ENCODE measurements around the gene GPR161.

The GPR161 gene

DNA sequence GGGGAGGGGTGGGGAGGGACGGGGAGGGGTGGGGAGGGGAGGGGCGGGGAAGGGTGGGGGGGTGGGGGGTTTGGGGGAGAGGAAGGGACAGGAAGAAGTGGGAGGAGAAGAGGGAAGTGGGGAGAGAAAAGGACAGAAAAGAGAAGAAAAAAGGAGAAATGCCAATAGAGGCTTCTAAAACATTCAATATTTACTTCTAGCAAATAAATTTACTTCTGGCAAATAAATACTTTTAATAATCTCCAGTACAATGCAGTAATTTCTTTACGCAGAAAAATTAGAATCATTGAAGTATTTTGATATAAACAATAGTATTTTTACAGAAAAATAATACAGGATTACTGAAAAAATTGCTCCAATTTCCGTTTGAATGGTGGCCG is 9.4 kb upstream of the GPR161 start:
- DNase-seq, result no peak

DNA sequence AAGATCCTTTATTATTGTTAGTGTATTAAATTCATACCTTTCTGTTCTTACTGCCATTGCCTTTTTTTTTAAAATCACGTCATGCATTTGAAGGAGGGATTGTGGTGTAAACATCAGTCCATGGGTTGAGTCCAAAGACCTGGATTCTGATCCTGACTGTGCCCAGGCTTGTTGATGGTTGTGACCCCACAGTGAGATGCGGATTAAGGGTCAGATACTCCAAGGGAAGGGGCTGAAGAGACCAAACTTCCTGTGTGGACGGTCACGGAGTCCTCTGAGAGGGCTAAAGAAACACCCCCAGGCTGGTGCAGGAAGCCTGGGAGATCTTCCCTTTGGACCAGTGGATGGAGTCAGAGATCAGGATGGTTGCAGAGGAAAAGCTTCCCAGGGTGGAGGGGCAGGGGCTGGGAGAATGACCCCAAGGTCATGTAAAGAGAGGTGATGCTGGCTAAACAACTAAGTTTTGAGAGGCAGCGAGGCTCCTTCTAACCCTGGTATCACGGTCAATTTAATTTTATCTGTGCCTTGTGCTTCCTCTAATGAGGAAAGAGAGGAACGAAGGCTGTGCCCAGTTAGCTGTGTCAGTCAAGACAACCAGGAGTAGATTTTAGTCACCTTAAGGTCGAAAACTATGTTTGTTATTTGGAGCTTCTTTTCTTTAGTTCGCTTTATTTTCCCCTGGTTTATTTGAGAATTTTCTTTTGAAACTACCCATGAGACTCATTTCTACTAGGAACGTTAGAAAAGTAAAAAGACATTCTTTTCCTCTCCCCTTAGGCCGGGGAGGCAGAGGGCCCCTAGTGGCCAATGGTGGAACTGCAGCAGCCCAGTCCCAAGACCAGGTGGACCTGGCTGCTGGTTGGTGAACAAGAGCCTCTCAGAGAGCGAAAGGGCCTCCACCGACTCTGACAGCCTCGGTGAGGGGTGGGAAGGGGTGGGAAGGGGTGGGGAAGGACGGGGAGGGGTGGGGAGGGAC is 8.7 kb upstream of the GPR161 start:
- peak; percentile 94 for DNase-seq

DNA sequence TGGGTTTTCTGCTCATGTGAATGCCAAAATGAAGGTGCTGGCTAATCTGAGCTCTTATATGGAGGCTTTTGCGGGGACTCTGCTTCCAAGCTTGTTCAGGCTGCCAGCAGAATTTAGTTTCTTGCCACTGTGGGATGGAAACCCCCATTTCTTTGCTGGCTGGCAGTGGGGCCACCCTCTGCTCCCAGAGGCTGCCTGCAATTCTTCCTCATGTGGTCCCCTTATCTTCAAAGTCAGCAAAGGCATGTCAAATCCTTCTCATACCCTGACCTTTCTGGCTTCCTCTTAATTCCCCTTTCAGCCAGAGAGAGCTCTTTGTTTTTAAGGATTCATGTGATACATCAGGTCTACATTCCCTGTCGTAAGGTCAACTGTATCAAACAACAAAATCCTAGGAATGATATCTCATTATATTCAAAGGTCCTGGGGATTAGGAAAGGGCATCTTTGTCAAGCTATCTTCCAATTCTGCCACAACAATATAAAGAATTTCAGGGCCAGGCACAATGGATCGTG is 5.2 kb upstream of the GPR161 start:
- peak; percentile 35 for DNase-seq

DNA sequence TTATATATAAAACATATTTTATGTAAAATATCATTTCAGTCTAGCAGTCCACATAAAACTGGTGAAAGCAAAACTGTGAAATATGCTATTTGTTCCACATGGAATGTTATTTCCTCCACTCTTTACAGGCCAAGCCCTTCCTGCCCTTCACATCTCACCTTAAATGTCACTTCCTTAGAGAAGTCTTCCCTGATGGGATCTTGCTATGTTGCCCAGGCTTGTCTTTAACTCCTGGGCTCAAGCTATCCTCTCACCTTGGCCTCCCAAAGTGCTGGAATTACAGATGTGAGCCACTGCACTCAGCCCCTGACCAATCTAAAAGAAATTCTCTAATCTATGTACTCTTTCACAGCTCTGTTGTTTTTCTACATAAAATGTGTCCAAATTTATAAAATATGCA is 2.3 kb upstream of the GPR161 start:
- DNase-seq, result no peak

DNA sequence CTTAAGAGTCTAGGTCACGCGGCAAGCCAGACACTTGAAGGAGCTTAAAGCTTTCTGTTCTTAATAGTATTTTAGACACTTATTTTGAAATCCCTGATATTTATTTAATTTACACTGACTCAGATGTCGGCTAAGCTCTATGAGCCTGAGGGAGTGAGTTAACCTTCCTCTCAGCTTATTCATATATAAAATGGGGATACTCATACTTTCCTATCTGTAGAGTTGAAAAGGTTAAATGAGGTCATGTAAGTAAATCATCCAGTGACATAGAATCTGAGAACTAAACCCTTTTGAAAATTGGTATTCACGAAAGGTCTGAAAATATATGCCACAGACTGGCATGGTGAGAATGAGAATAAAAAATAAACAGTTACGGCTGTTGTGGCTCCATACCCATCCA is 1.4 kb upstream of the GPR161 start:
- peak; percentile 39 for DNase-seq

DNA sequence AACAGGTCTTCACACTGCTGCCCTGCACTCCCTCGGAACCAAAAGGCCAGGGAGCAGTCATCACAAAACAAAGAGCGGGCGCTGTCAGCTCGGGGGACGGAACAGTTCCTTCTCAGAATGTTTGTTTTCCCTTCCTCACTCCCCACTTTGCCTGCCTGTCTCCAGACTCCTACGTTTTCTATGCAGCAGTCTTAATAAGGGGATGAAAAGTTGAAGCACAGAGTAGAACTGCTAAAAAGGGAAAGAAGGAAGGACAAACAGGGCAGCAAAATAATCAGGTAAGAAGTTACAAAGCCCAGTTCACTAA is 738 bp upstream of the GPR161 start:
- peak; percentile 27 for DNase-seq

DNA sequence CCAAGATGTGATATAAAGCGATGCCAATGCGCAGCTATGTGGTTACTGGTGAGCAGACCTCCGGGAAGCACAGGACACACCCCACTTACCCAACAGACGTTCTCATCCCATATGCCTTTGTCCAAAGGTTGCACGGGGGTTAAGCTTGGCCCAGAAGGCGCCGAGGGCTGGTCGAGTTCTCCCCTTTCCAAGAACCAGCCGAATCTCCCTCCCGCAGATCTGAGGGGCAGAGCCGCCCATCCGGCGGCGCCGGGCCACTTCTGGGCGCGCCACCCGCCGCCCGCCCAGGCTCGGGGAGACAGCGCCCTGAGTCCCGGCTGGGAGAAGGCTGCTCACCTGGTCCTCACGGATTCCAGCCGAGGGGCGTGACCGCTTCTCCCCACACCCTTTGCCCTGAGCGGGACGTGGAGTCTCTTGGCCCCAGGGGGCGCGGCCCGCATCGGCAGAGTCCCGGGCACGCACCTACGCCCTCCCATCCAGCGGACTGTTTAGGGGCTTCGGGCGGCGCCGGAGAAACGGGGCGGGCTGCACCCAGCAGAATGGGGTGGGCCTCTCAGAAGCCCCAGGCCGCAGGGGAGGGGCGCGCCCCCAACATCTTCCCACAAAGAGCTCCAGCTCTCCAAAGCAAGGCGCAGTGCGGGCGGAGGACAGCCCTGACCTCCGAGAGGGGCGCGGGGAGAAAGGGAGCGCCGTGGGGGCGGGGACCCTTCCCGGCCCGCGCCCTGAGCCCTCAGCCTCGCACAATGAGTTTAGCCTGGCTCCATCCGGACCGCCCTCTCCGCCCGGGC is 615 bp downstream of the GPR161 start:
- no peak for DNase-seq

DNA sequence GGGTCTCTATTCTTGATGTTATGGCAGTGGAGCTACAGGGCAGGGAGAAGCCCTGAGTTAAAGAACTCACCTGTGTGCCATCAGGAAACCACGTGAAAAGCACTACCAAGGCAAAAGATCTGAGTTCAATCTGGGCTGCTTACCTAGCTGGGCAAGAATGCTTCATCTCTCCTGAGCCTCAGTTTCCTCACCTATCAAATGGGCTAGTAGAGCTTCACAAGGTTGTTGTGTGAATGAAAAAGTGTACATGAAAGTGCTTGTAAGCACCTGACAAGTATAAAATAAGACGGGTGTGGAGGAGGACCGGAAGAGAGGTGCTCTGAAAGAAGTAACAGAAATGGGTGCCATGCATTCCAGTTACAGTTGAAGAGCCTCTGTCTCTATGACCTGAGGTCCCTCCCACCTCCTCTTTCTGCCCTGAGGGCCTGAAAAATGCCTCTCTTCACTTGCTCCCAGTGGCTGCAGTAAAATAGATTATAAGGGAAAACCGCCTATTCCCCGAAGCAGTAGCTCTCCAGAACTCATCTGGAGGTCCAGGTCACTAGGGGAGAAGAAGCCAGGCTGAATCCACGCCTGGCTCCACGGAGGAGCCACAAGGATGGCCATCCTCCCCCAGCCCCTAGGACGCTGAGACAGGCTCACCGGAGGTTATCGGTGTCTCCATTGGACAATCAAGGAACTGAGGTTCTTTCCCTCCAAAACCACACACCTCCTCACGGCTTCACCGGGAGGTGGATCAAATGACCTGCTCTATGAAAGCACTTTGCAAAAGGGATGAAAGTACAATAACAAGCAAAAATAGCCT is 1.4 kb downstream of the GPR161 start:
- DNase-seq, result no peak

DNA sequence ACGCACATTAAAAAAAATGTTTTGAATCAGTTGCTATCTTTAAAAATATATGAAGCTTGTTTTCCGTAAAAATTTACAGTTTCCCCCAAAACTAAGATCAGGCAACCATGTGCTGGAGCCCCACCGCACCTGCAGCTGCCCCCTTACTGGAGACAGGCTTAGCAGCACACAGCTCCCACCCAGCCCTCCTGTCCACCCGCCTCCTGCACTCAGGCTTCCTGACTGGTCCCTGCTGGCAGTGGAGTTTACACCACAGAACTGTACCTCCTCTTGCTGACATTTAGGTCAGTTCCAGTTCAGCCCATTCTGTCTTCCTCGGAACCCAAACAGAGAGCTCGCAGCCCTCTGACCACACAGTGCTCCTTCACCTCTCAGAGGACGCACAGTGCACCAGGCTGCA is 2.1 kb downstream of the GPR161 start:
- no peak for DNase-seq

DNA sequence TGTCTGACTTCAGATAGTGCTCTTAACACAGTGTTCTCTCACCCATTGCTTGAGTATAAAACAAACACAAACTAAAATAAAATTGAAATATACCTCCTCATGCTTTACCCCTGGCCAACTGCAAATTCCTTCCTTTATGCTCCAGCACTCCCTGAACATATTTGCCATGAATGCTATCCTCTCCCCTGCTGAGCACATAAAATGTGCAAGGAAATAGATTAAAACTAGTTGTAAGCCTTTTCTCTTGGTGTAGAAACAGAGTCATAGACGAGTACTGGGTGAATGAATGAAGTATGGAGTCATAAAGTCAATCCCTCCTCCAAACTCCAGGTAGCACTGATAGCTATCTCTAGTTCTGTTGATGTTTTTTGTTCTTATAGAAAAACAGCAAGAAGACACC is 2.6 kb downstream of the GPR161 start:
- DNase-seq, result no peak

DNA sequence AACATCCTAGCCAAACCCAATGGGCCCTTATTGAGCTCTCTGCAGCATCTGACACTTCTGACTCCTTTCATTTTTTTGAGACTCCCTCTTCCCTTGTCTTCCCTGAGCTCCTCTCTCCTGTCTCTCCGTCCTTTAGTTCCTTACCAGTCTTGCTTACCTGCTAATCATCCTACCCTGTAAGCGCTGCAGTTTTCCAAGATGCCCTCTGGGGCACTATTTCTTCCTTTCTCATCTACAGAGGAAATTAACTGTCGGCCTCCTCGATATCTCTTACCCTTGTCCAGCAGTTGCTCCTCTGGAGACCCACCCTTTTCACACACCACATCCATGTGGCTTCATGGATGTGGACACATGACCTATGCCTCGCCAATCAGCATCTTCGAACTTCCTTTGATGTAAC is 6.8 kb downstream of the GPR161 start:
- no peak for DNase-seq

DNA sequence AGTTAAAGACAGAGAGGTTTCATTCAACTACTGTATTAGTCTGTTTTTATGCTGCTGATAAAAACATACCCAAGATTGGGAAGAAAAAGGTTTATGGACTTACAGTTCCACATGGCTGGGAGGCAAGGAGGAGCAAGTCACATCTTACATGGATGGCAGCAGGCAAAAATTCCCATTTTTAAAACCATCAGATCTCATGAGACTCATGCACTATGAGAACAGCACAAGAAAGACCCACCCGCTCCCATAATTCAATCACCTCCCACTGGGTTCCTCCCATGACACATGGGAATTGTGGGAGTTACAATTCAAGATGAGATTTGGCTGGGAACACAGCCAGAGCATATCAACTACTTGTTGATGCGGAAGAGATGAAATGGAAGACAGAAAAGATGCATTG is 9.2 kb downstream of the GPR161 start:
- DNase-seq, result no peak

DNA sequence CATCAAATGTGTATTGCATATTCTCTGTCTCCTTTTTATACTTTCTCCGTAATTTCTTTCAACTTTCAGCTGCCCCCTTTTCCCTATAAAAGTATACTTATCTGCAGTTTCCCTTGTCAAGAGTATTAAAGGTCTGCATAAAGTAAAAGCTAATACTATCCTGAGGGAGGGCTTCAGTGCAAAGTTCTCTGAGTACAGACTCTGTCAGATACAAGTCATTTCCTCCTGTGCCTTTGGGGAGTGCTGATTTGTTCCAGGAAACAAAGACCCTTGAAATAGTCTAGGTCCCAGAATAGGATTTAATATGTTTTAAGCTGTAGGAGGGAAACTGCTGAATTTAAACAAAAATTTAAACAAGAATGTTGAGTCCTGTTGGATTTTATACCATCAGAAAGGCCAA is 11.7 kb downstream of the GPR161 start:
- no peak for DNase-seq

DNA sequence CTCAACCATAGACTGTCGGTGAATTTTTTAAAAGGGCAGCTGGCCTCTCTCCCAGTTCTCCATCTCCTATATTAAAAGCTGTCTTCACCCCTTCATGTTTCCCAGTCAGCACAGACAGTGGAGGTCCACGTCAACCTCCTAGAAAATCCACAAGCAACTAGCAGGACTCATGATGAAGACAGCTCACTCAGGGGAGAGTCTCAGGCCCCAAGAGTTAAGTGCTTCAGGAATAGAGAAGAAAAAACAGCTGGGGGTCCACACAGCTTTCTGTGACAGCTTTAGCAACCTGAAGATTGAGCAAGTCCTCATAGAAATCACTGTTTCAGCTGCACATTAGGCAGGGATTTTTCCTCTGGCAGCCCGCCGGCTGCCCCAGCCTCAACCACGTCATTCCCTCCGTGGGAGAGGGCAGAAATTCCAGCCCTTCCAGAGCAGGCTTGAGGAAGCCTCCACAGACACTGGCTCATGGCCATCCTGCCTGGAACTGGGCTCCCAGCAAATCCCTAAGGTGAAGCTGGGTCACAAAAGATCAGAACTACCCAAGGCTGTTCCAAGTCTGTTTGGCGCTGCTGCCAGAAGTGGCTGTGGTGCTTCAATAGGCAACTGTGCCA is 15.2 kb downstream of the GPR161 start:
- no peak for DNase-seq

DNA sequence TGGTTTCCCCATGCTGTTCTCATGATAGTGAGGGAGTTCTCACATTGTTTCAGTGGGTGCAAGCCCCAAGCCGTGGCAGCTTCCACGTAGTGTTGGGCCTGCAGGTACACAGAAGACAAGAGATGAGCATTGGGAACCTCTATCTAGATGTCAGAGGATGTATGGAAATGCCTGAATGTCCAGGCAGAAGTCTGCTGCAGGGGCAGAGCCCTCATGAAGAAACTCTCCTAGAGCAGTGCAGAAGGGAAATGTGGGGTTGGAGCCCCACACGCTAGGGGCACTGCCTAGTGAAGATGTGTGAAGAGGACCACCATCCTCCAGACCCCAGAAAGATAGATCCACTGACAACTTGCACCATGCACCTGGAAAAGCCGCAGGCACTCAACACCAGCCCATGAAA is 17.0 kb downstream of the GPR161 start:
- DNase-seq, result no peak

DNA sequence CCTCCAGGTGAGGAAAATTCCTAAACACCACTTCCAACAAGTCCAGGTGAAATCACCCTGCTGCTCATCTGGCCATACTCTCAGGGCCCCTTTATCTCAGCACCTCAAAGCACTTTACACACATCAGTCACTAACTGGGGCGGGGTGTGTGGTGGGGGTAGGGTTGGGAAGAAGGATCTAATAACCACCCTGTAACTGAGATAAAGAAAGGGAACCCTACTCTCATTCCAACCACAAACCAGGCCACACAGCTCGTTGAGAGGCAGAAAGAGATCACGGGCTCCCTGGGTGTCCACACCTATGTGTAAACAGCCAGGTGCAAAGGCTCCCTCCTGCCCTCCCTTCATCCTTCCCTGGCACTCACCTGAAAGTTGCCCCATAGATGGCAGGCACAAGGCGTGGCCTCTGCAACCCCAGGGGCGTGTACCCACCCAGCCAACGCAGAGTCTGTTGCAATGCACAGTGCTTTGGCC is 20.4 kb downstream of the GPR161 start:
- DNase-seq, result no peak

DNA sequence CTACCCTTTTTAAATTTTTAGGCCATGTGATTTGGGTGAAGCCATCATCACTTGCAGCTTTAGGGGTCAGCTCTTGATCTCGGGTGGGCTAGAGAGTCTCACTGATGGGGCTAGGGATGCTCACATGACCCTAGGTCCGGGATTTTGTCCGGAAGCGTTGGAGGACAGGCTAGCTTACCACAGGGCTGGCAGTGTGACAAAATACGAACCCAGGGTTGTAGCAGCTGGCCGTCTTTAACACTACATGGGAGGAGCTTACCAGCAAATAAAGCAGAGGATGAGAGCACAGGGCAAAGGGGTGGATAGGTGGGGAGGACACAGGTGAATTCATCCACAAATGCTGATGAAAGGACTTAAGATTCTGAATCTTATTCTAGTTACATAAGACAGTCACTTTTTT is 21.9 kb downstream of the GPR161 start:
- DNase-seq, result no peak

DNA sequence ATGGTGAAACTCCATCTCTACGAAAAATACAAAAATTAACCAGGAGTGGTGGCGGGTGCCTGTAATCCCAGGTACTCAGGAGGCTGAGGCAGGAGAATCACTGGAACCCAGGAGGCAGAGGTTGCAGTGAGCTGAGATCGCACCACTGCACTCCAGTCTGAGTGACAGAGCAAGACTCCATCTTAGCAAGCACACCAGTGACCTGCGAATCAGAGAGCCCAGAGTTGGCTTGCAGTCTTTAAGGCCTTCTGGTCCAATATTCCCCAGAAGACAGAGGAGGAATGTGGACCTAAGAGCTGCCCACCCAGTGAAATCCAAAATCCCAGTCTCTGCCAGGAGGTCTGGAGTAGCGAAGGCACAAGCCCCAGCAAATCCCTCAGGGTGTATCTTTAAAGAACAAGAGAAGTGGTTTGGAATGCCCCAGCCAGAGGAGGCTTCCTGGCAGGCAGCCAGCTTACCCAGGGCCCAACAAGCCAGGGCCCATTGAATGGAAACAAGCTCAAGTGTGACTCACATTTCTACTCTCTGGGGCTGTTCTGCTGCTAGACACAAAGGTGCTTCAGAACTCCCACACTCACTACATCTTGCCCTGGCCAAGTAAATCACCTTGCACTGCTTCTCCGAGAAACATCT is 23.9 kb downstream of the GPR161 start:
- peak; percentile 66 for DNase-seq

DNA sequence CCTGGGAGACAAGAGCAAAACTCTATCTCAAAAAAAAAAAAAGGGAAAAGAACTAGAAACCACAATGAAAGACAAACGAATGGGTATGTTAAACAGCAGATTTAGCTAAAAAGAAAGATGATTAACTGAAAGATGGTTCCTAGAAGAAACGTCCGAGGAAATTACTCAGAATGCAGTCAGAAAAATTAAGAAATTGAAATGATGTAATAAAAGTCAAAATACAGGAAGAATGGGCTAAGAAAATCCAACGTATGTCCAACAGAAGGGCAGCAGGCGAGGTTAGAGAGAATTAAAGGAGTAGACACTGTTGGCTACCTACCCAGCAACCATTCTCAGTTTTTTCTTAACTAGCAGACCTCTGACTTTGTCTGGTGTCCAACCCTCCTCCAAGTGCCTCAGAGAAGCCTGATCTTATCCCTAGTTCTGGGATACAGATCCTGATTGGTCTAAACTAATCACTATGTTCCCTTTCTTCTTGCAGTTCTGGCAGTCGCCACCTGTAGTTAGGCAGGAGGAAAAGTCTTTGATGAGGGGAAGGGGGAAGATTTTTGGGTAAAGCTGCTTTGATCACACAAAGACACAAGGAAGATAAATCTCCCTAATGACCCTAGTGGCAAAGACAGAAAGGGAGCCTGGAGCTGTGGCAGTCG is 25.7 kb downstream of the GPR161 start:
- peak; percentile 75 for DNase-seq

DNA sequence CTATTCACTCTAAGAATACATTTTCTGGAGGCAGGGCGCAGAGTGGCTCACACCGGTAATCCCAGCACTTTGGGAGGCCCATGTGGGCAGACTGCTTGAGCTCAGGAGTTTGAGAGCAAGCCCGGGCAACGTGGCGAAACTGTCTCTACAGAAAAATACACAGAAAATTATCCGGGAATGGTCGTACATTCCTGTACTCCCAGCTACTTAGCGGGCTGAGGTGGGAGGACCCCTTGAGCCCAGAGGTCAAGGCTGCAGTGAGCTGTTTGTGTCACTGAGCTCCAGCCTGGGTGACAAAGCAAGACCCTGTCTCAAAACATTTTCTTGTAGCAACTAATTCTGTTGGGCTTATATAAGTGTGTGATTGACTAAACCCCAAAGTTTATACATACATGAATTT is 30.5 kb downstream of the GPR161 start:
- no peak for DNase-seq

DNA sequence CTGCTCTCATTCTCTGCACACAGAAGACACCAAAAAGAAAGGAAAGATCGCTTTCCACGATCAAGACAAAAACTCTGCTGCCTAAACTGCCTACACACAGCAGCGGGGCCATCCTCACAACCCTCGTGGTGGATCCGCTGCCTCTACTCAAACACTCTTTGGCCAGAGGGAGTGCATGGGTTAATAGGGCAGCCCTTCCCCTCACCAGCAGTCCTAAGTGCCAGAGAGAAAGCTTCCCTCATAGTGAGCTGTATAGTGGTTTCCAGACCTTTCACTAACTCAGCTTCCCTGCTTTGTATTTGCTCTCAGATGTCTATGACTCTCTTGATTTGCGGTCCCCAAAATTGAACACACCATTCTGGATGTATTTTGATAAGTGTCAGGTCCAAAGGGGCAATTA is 30.9 kb downstream of the GPR161 start:
- no peak for DNase-seq

DNA sequence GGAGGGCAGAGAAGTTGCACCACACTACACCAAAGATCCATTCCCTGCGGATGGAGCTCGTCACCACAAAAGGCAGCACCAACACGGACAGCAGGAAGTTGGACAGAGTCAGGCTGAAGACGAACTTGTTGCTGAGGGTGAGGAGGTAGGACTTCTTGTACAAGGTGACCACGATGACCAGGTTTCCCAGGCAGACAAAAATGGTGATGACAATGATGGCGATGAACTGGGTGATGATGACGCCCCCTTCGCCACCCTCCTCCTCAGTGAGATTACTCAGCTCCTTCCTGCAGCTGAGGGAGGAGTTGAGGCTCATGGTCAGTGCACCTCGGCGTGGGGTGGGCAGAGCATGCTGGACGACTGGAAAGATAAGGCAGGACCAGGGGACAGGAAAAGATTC is 32.2 kb downstream of the GPR161 start:
- DNase-seq, result no peak

Measured in suppressor macrophage treated with lipopolysaccharide for 4 hours (primary cell).